Left forelimb (tissue), 1 donor: Measurements from ENCODE around the gene STIM1.
"Not testable (repeated sequence)": the region's sequence is repeated elsewhere in the genome, so short reads cannot be mapped to it uniquely, and the experiment has no call there.

Experiments
- DNase-seq: peaks from one replicate; pipeline ENCODE4 v3.0.0-alpha.2; 2018; ENCODE audit warnings: low spot score

The STIM1 gene

DNA sequence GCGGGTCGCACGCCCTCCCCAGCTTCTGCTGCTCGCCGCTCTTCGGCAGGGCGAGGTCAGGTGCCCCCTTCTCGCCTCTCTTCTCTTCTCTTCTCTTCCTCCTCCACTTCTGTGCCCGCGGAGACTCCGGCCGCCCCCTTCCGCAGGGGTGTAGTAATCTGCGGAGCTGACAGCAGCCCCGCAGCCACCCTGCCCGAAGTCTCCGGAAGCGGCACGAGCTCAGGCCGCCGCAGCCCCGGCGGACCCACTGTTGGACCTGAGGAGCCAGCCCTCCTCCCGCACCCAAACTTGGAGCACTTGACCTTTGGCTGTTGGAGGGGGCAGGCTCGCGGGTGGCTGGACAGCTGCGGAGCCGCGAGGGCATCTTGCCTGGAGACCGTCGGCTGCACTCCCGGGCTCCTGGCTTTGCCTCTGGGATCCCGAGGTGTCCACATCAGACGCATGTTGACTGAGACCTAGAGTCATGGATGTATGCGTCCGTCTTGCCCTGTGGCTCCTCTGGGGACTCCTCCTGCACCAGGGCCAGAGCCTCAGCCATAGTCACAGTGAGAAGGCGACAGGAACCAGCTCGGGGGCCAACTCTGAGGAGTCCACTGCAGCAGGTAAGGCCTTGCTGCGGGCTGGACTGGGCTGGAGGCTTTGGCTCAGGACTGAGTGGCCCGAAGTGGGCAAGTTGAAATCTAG is 486 bp downstream of the STIM1 start:
- DNase-seq, result no peak

DNA sequence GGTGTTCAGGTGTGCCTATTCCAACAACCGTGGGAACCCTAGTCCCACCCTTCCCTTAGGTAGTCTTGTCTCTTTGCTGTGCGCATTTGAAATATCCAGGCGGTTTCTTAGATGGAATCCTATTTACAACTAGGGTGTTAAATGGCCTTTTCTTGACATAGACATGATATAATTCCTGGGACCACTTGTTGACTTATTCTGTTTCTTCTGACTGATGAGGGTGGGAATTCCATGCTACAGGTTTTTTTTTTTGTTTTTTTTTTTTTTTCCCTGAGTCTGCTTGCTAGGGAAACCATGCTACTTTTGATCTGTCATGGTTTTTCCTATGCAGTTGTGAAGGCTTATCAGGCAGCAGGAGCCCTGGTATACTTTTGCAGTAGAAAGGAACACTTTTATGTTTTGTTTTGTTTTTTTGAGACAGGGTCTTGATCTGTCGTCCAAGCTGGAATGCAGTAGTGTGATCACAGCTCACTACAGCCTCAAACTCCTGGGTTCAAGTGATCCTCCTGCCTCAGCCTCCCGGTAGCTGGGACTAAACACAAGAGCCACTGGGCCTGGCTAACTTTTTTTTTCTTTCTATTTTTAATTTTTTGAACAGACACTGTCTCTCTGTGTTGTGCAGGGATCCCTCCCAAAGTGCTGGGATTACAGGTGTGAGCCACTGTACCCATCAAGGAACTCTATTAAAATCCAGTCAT is 1.5 kb downstream of the STIM1 start:
- no peak for DNase-seq

DNA sequence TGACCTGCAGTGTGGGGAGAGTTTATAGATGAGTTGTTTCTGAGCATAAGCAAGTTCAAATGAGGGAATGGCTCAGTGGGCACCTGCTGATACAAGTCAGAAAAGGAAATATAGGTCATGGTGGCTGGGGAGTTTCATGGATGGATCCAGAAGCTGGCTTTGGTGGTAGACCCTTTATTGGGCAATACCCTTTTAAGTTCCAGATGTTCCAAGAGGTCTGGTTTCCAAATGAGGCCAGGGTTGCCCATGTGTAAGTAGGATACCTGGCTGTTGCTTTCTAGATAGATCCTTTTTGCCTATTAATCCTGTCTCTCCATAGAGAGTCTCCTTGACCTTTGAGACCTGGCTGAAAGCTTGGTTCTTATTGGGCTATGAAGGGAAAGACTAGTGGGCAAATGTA is 2.2 kb downstream of the STIM1 start:
- DNase-seq, result no peak

DNA sequence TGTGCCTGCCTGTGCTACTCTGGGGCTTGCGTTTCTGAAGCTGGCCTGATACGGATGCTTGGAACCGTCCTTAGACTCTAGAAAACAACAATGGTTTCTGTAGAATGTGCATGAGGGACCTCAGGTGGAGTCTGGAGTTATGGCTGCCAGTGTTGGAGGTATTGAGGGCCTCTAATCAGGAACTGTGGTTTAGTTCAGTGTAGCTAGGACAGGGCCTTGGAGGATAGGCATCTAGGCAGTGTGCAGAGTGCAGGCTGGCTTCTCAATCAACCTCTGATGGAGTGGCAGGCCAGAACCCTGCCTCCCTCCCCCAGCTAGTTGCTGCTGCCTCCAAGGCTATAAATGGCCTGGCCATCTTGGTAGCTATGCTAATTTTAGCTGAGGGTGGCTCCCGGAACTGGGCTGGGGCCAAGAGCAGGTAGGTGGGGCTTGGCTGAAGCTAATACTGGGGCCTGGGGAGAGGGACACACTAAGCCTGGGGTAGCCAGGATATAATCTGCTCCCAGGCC is 4.0 kb downstream of the STIM1 start:
- DNase-seq, result no peak

DNA sequence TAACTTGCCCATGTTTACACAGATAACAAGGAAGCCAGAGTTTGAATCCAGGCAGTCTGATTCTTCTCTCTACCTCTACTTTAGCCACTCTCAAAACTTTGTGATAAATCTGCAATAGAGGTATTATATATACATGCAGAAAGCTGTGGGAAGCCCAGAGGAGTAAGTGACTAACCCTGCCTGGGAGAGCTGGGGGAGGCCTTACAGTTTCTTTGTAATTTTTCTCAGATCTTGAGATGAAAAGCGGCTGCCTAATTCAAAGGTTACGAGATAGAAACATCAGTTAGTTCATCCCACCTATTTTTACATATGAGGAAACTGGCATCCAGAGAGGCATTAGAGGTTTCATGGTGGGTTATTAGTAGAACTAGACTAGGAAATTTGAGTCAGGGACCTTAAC is 4.9 kb downstream of the STIM1 start:
- DNase-seq, result no peak

DNA sequence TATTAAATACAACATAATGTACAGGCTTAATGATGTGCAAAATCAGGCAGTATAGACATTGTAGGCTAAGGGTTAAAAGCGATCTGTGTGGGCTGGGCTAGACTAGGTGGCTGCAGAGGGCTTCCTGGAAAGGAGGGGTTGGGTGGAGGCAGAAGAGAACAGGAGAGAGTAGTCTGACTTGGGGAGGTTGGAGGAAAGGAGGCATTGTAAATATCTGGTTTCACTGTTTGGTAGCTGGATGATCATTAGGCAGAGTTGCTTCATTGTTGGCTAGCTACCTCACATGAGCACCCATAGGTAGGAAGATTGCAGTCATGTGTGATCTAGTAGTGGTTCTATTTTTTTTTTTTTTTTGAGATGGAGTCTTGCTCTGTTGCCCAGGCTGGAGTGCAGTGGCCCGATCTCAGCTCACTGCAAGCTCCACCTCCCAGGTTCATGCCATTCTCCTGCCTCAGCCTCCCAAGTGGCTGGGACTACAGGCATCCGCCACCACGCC is 5.5 kb downstream of the STIM1 start:
- DNase-seq, result not testable (repeated sequence)

DNA sequence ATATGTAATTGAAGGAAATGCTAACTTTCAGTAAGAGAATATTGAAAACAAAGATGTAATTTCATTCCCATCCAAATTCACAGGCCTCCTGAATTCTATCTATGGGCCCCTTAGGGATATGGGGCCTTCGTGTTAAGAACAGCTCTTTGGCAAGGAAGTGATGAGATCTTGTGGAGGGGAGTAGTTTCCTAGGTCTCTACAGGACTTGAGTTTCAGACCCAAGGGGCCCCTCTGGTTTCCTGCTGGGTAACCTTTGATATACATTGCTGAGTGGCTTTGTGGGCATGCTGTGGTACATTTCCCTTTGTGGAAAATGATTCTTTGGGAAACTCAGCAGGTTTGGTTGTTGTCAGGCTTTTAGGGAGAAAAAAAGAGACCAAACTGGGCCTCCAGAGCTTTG is 6.2 kb downstream of the STIM1 start:
- no peak for DNase-seq

DNA sequence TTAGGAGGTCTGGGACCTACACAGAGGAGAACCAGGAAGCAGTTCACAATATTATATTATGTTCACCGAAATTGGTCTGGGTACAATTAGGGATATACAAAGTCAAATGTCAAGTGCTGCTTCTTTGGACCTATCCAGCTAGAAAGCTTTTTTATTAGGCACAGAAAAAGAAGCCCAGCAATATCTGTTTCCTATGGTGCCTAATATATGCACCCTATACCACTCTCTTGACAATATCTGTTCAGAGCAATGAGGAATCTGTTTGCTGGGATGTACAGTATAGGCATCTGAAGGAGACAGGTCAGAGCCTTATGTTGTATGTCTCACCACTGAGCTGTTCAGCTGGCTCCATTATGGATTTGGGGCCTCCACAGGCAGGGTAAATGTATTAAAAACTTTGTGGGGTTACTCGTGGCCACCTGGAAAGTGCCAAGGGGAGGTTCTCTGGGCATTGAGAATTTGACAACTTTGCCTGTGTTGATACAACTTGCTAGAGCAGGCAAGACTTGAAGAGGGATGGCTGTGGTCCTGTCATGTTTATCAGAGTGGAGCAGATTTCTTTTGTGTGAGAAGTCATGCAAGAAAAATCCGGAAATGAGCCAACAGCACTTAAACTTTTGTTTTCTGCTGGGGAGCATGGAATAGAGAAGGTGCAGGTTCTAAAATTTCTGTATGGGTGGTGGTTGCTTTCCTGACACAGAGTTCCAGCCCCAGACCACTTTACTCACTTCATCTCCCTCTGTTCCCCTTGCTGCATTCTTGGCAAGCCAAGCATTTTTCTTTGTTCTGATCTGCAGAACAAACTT is 10.1 kb downstream of the STIM1 start:
- no peak for DNase-seq

DNA sequence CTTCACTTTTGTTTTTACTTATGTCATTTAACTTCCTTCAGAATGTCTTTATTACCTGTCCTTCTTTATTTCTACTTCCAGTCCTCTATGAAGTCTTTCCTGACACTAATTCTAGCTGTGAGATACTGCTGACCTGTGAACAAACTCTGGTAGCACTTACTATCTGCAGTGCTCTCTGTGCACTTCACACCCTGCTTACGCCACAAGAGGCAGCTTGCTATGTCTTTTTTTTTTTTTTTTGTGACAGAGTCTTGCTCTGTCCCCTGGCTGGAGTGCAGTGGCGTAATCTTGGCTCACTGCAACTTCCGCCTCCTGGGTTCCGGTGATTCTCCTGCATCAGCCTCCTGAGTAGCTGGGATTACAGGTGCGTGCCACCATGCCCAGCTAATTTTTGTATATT is 10.7 kb downstream of the STIM1 start:
- DNase-seq, result no peak

DNA sequence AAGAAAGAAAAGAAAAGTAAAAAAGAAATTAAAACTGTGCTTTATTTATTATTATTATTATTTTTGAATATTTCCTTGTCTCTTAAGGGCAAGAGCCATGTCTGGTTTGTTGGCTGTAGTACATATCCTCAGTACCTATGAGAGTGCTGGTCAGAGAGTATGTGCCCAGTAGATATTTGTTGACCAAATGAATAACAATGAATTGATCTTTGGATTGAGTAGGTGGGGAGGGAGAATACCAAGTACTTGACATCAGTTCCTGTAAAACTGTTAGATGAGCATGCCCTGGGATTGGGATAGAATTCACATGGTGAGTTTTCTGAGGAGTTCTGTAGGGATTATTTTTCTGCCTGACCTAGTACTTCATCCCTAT is 11.4 kb downstream of the STIM1 start:
- DNase-seq, result no peak

DNA sequence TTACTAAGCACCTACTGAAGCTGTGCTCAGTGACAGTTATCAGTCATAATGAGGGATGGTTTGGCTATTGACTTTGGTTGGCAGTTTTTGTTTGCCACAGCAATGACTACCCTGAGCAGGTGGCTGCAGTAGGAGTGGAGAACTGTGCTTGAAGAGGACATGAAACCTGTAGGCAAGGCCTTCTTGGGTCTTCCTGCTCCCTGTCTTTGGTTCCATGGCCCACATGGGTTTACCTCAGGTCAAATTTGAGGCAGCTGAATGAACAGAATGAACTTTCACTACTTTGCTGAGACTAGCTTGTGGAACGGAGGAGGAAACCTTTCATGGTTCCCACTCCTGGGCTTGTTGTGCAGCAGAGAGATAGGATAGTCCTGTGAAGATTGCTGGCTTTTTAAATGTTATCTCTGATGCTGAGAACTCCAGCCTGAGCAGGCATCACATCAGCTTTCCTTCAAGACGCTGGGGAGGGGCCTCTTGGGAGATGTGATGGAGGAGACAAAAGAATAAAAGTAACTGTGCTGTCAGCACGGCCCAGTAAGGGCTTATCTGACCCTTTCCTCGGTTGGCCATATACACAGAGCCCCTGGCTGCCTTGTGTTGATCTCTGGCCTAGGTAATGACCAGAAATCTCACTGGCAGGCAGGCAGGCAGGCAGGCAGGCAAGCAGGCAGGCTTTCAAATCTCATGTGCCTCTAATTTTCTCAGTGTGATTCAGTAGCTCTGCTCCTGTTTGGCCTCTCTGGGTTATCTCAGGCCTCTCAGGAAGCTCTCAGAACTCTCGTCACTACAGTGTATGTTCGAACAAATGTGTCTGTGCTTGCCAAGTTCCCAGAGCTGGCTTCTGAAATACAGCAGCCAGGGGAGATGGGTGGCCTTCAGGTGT is 12.0 kb downstream of the STIM1 start:
- no peak for DNase-seq

DNA sequence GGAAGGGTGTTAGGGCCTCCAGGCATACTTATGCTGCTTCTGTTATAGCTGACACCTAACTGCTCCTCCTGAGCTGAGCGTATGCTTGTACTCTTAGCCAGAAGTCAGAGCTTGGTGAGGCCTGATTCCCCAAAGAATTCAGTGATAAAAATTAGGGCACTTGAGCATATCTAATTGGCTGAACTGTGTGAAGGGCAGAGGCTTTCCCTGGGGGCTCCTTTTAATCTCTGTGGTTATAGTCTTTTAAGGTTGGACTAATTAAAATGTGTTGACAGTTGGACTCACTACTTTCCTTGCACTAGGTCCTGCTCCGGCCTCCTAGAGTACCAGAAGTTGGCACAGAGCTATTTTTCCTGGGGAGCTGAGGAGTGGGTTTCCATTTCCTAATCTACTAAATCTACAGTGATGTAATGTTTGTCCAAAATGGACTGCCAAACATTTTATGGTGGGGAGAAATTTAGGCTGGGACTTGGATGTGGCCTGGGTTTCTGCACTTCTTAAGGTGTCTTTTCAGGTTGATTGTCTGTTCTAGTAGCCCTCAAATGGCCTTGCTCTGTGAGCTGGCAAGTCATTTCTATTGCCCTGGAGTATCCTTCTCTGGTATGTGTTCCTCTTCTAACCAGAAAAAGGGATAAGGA is 18.4 kb downstream of the STIM1 start:
- DNase-seq, result no peak

DNA sequence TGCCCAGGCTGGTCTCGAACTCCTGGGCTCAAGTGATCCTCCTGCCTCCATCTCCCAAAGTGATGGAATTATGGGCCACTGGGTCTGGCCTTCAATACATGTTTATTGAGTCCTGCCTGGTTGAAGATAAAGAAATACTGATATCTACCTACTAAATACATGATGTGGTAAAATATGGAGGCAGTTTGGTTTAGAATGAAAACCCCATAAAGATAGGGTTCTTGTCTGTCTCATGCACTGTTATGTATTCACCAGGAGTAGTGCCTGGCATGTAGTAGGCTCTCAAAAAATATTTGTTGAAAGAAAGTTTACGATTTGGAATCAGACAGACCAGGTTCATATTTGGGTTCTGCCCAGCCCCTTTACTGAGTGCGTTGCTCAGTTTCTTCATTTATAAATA is 21.1 kb downstream of the STIM1 start:
- DNase-seq, result no peak

DNA sequence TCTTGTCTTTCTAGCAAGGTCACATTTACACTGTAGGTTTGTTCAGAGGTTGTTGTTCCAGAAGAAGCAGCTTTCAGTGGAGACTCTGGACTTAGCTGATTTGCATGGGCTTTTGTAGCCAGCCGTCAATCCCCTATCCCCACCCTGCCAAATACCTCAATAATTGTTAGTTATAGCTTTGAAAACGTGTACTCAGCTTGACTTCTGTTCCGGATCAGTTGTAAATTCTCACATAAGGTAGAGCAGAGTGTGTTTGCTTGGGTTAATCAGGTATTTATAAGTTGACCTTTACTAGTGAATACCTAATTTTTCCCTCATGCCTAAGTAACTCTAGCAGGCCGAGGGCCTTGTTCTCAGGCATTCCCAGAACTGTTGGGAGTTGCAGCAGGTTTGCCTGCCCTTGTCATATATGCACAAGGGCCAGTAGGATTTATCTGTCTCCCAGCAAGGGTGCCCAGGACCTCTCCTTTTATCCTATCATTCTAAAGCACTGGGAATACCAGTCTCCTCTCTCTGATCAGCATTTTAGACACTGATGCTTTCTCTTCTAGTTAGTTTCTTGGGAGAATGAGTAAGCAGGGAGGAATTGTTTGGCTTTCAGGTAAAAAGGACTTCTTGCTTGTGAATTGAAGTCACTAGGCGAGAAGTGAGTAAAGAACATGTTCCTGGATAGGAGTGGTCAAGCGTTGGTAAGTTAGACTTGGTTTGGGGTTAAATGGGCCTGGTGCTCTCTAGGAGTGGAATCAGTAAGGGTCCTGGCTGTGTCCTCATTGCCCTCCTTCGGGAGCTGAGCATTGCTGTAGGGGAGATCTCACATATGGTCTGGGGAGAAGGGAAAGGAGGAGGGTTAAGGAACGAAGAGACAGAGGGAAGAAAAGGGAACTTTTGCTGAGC is 22.1 kb downstream of the STIM1 start:
- DNase-seq, result no peak

DNA sequence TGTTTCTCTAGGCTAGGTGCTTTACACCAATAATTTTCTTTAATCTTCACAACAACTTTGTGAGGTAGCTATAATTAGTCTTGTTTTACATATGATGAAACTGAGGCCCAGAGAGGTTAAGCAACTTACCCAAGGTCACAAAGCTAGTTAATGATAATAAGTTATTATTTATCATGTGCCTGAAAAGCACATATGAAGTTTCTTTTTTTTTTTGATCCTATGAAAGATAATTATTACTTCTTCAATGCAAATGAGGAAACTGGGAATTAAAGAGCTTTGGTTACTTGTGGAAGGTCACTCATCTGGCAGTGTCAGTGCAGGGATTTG is 22.8 kb downstream of the STIM1 start:
- no peak for DNase-seq

DNA sequence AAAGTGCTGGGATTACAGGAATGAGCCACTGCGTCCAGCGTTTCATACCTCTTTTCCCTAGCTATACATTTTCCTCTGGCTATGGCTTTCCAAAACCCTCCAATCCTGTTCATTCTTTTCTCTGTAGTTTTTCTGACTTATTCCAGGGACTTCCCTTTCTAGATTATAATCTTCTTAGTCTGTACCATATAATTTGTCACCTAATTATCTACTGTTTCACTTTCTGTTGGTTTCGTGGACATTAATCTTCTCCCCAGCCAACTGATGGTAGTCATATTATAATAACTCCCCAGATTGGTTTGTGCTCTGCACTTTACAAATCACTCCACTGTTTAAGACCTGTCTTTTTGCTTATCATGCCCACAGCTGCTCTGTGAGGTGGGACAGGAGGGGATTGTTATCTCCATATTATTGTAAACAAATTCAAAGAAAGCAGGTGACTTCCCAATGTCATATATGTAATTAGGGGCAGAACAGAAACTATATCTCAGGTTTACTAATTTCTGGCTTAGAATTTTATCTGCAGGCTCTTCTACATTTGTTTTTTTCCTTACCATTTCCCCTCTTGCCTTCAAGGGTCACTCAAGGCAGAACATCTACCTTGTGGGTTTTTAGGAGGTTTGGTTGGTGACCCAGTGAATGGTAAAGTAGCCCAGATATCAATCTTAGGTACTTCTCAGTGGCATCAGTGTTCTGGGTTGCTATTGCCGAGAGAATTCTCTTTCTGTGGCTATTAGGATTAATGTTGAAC is 23.9 kb downstream of the STIM1 start:
- DNase-seq, result no peak

DNA sequence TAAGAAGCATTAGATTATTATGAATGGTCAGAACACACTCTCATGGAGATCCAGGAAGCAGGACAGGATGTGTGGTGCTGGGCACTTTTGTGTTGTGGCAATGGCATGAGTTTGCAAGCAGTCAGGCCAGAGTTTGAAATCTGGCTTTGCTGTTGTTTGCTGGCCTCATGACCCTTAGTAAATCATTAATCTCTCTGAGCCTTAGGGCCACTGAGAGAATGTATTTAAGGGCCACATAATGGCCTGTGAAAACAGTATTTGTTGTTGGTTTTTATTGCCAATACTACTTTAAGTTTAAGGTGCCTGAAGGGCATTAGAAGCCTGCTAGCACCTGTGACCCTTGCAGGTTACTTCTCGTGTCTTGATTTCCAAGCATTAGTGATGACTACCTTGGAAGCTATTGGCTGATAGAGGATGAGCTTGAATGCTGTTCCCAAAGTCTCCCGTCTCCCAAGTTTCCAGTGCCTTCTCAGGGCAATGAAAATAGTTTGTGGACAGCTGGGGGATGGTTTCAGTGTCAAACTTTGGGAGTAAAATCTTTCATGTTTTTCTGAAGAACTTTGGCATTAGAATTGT is 24.6 kb downstream of the STIM1 start:
- DNase-seq, result no peak

DNA sequence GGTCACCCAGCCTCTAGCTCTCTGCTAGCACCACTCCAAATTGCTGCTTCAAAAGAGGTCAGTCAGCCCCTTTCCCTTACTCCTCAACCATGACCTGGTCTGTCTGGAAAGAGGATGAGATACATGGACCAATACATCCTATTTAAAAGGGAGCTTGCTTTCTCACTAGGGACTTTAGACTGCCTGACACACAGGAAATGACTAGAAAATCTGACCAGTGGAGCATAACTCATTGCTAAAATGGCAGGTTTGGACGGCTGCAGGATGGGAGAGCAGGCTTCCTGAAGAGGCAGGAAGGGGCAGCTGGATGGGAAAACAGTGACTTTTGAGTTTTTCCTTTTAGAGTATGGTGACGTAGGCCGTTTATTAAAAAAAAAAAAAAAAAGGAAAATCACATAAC is 25.3 kb downstream of the STIM1 start:
- no peak for DNase-seq

DNA sequence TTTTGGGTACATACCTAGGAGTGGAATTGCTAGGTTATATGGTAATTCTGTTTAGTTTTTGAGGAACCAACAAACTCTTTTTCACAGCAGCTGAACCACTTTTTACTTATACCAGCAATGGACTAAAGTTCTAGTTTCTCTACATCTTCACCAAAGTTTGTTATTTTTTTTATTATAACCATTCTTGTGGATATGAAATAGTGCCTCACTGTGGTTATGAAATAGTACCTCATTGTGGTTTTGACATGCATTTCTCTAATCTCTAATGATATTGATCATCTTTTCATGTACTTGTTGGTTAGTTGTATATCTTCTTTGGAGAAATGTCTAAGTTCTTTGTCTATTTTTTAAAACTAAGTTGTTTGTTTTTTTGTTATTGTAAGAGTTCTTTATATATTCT is 27.2 kb downstream of the STIM1 start:
- DNase-seq, result no peak
